Activated B cell treated with CpG ODN at 0.5 μM for 24 hours (primary cell): ENCODE measurements around the gene ZNF598. TPM values are rescaled to one million over a fixed set of nuclear protein-coding genes. Genes with fewer than 3 reads are reported as not detected.

Experiments
- ATAC-seq: fragments of 200-7000 bp; cut with Tn5 transposase; one replicate; pipeline ENCODE4 v1.10.0; 2021; ENCODE audit warnings: low read depth, mild to moderate bottlenecking, moderate library complexity
- CTCF ChIA-PET: fragments of 350-600 bp; sonication (Branson Sonifier 250); formaldehyde crosslinking; loops from one replicate; lab custom pipeline; 2021; ENCODE audit warnings: antibody characterized with exemption; lab: Charles Lee
- POLR2A ChIA-PET: fragments of 350-600 bp; sonication (Branson Sonifier 250); formaldehyde crosslinking; loops from one replicate; lab custom pipeline; 2021; ENCODE audit warnings: antibody characterized with exemption; lab: Charles Lee
- DNase-seq: peaks from one replicate; pipeline ENCODE4 v3.0.0; 2022
- H3K27ac Mint-ChIP-seq: one replicate; pipeline ENCODE4 v1.8.0; 2020; ENCODE audit warnings: mixed read lengths
- H3K27me3 Mint-ChIP-seq: one replicate; pipeline ENCODE4 v1.8.0; 2021; ENCODE audit warnings: mixed read lengths
- H3K36me3 Mint-ChIP-seq: one replicate; pipeline ENCODE4 v1.8.0; 2021; ENCODE audit warnings: low read depth, mixed read lengths
- H3K4me1 Mint-ChIP-seq: one replicate; pipeline ENCODE4 v1.8.0; 2021; ENCODE audit warnings: mixed read lengths
- H3K4me3 Mint-ChIP-seq: one replicate; pipeline ENCODE4 v1.8.0; 2020; ENCODE audit warnings: mild to moderate bottlenecking, mixed read lengths
- H3K9me3 Mint-ChIP-seq: one replicate; pipeline ENCODE4 v1.8.0; 2020; ENCODE audit warnings: mixed read lengths
- intact Hi-C: fragments of 100-400 bp; cut with micrococcal nuclease; formaldehyde crosslinking; loops from one replicate; pipeline ENCODE4 v1.15.1; 2024
- total RNA-seq: library from RNA; stranded (reverse); gene quantifications from 2 replicates; pipeline ENCODE4 v1.2.3, GENCODE V29; 2022
- TF ChIP-seq, protein P1 (sequence below): fragments of 200-600 bp; IDR thresholded peaks from one replicate; pipeline ENCODE4 v1.8.0; 2022; ENCODE audit warnings: antibody characterized with exemption, mild to moderate bottlenecking

Gene ZNF598
- total RNA-seq, 1 donor from 2014 or later, result 59.3 TPM

DNA sequence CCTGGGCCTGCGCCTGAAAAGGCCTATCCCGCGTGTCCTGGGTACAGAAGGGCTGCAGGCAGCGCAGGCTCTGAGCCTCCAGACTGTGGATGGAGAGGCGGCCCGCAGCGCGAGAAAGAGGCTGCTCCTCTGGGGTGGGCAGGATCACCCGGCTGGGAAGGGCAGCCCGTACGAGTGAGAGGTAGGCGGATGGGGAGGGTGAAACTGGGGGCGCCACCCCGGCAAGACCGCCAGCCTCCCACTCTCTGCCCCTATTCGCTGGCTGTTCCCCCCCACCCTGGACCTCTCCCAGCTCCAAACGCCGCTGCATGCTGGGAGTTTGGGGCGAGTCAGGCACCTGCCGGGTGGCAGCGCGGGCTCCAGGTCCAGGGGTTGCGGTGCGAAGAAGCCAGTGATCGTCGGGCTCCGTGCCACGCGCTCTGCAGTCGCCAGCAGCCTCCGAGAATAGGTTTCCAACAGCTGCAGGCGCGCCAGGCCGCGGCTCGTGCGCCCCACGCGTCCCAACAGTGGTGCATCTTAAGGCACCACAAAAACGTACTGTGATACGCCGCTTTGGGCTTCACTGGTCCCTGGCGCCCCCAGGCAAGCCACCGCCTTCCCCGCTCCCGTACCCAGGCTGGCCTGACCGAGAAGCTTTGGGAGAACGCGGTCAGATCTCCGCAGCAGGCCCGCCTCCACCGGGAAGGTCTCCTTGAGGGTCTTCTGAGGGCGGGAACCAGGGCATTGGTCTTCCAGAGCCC, 29.4 kb downstream of the ZNF598 start:
- ATAC-seq (no peak), DNase-seq (no peak)
- H3K4me3 Mint-ChIP-seq, result no peak overlapping the region
- CTCF ChIA-PET, result no interaction called here
- POLR2A ChIA-PET, result interaction anchor here (0.6 to 21.9 kb wide), 5 partner anchors 9 to 175 kb away, joined by 5 to 351 read pairs (median 15); partner anchors contain the start of genes NDUFB10, RNF151, RPS2 and SYNGR3
- H3K27me3 Mint-ChIP-seq, result peaks cover 14% of the 10 kb centered on the region
- TF ChIP-seq, protein P1, sequence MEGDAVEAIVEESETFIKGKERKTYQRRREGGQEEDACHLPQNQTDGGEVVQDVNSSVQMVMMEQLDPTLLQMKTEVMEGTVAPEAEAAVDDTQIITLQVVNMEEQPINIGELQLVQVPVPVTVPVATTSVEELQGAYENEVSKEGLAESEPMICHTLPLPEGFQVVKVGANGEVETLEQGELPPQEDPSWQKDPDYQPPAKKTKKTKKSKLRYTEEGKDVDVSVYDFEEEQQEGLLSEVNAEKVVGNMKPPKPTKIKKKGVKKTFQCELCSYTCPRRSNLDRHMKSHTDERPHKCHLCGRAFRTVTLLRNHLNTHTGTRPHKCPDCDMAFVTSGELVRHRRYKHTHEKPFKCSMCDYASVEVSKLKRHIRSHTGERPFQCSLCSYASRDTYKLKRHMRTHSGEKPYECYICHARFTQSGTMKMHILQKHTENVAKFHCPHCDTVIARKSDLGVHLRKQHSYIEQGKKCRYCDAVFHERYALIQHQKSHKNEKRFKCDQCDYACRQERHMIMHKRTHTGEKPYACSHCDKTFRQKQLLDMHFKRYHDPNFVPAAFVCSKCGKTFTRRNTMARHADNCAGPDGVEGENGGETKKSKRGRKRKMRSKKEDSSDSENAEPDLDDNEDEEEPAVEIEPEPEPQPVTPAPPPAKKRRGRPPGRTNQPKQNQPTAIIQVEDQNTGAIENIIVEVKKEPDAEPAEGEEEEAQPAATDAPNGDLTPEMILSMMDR, result no peak
- peaks cover 25% of the 10 kb centered on the region for H3K36me3 Mint-ChIP-seq
- no peaks in the 10 kb centered on the region for H3K9me3 Mint-ChIP-seq
- H3K27ac Mint-ChIP-seq, result no peak overlapping the region
- intact Hi-C loops, result no loop called here
- peaks cover 22% of the 10 kb centered on the region for H3K4me1 Mint-ChIP-seq

DNA sequence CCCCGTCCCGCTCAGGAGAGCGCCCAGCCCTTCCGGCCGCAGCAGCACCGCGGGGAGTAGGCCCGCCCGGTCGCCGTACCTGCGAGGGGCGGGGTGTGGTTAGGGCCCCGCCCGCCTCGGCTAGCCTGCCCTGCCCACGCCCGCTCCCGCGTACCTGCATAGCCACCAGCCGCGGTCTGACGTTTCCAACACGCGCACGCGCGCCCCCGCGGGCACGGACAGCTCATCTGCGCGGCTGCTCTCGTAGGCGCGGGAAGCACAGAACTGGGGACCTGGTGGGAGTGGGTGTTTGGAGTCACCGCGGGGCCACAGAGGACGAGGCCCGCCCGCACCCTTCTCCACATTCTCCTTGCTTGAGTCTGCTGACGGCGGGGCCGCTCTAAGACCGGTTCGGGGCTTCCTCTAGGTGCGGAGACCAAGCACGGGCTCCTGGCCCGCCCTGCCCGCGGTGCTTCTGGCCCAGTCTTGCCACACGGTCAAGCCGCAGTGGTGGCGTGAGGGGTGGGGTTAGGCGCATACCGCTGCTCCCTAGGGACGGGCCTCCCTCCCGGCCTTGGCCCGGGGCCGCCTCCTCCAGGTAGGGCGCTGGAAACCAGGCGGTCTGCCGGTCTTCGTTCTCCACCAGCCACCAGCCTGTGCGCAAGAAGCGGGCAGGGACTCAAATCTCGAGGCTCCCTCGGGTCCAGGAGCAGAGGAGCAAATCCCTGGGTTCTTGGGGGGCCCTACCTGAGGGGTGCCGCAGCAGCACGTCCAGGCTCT, 30.2 kb downstream of the ZNF598 start:
- H3K27me3 Mint-ChIP-seq, result peaks cover 14% of the 10 kb centered on the region
- ATAC-seq, result no peak
- DNase-seq, result no peak
- no peaks in the 10 kb centered on the region for H3K9me3 Mint-ChIP-seq
- no peak overlapping the region for H3K27ac Mint-ChIP-seq
- H3K4me1 Mint-ChIP-seq, result peaks cover 15% of the 10 kb centered on the region
- H3K36me3 Mint-ChIP-seq, result peaks cover 32% of the 10 kb centered on the region
- ChIA-PET CTCF (no interaction called here), POLR2A (interaction anchor here (0.8 to 21.9 kb wide), 4 partner anchors 8 to 172 kb away, joined by 3 to 351 read pairs (median 13); partner anchors contain the start of genes NDUFB10, RNF151, RPS2 and TBL3)
- H3K4me3 Mint-ChIP-seq, result no peak overlapping the region
- TF ChIP-seq, protein P1, result no peak
- intact Hi-C loops, result no loop called here

- CTCF ChIA-PET, result no interaction called here
- no peaks in the 10 kb centered on the region for H3K9me3 Mint-ChIP-seq
- H3K4me3 Mint-ChIP-seq, result no peak overlapping the region
- H3K27me3 Mint-ChIP-seq, result peaks cover 14% of the 10 kb centered on the region
- intact Hi-C loops, result no loop called here
- ATAC-seq (no peak), DNase-seq (no peak)
- peaks cover 37% of the 10 kb centered on the region for H3K36me3 Mint-ChIP-seq
- H3K4me1 Mint-ChIP-seq, result peaks cover 14% of the 10 kb centered on the region
- no peak overlapping the region for H3K27ac Mint-ChIP-seq
- POLR2A ChIA-PET, result interaction anchor here (0.5 to 21.9 kb wide), 5 partner anchors 14 to 174 kb away, joined by 3 to 351 read pairs (median 4); partner anchors contain the start of genes NDUFB10, RNF151 and RPS2
- TF ChIP-seq, protein P1, result no peak
Measured at GRCh38 chr16:1978476-1979120, 31.0 kb downstream of the ZNF598 start.

GRCh38 chr16:1977875-1978268, 31.7 kb downstream of the ZNF598 start:
- Mint-ChIP-seq H3K27me3 (peaks cover 10% of the 10 kb centered on the region), H3K27ac (no peak overlapping the region), H3K9me3 (no peaks in the 10 kb centered on the region), H3K36me3 (peaks cover 37% of the 10 kb centered on the region), H3K4me1 (peaks cover 14% of the 10 kb centered on the region), H3K4me3 (no peak overlapping the region)
- ATAC-seq (no peak), DNase-seq (no peak)
- TF ChIP-seq, protein P1, result no peak
- POLR2A ChIA-PET, result interaction anchor here (0.5 to 21.9 kb wide), 3 partner anchors 16 to 174 kb away, joined by 4 to 351 read pairs (median 11); partner anchors contain the start of genes NDUFB10, RNF151 and RPS2
- intact Hi-C loops, result no loop called here
- CTCF ChIA-PET, result no interaction called here
